HL-60 (cell line): Measurements from ENCODE around the gene TIMP3.

ENCODE experiments used
- DNase-seq, 2 experiments: peaks; one replicate each; pipeline ENCODE4 v3.0.0-alpha.2; 2010 to 2020; ENCODE audit warnings: low read depth in 1 of 2, low spot score in 1 of 2
- H3K27ac ChIP-seq: fragments of 250-450 bp; sonication (Bioruptor Pico); replicated peaks from 2 replicates; pipeline ENCODE4 v1.5.1; 2020; ENCODE audit warnings: mild to moderate bottlenecking, moderate library complexity
- H3K27me3 ChIP-seq: fragments of 250-450 bp; sonication (Bioruptor Pico); 2 replicates; pipeline ENCODE4 v1.5.1; 2021; ENCODE audit warnings: mild to moderate bottlenecking, moderate library complexity; ENCODE audit not compliant: insufficient read depth, poor library complexity, severe bottlenecking
- H3K4me3 ChIP-seq: replicated peaks from 2 replicates; pipeline ENCODE4 v1.5.1; 2011; ENCODE audit warnings: mild to moderate bottlenecking, control low read depth, low read length; ENCODE audit not compliant: insufficient read depth
- CTCF ChIP-seq: IDR thresholded peaks from one replicate; pipeline ENCODE4 v1.5.1; 2011; ENCODE audit warnings: low read length, control low read depth, inconsistent platforms; ENCODE audit not compliant: insufficient read depth
- GABPA ChIP-seq: IDR thresholded peaks from 2 replicates; pipeline ENCODE4 v1.6.1; 2012; ENCODE audit warnings: low read depth
- POLR2AphosphoS5 ChIP-seq: IDR thresholded peaks from 2 replicates; pipeline ENCODE4 v1.6.1; 2012; ENCODE audit warnings: low read depth
- REST ChIP-seq: IDR thresholded peaks from 2 replicates; pipeline ENCODE4 v1.6.1; 2012; ENCODE audit warnings: low read depth; ENCODE audit not compliant: insufficient replicate concordance
- SPI1 ChIP-seq: IDR thresholded peaks from 2 replicates; pipeline ENCODE4 v1.6.1; 2012; ENCODE audit warnings: low read depth, mild to moderate bottlenecking, borderline replicate concordance

The TIMP3 gene

GRCh38 chr22:32800994-32801536 lies 440 bp upstream of the TIMP3 start:
- no peak for DNase-seq
- H3K4me3 ChIP-seq: no peak overlapping the region
- no peak overlapping the region for H3K27ac ChIP-seq
- no peak for TF ChIP-seq GABPA
- no peak for TF ChIP-seq CTCF
- no peak for TF ChIP-seq SPI1
- no peak for TF ChIP-seq POLR2AphosphoS5
- no peak for TF ChIP-seq REST
- H3K27me3 ChIP-seq: peaks cover 38% of the 10 kb centered on the region

- Histone ChIP-seq H3K4me3 (no peak overlapping the region), H3K27ac (no peak overlapping the region), H3K27me3 (peaks cover 38% of the 10 kb centered on the region)
- TF ChIP-seq SPI1 (no peak), GABPA (no peak), POLR2AphosphoS5 (no peak), CTCF (no peak), REST (no peak)
- no peak for DNase-seq
Measured at GRCh38 chr22:32802237-32802765, 796 bp downstream of the TIMP3 start.

GRCh38 chr22:32803020-32803737 lies 1.7 kb downstream of the TIMP3 start:
- no peak overlapping the region for H3K27ac ChIP-seq
- H3K4me3 ChIP-seq: no peak overlapping the region
- TF ChIP-seq SPI1 (no peak), CTCF (no peak), GABPA (no peak), POLR2AphosphoS5 (no peak), REST (no peak)
- no peak for DNase-seq
- H3K27me3 ChIP-seq: peaks cover 36% of the 10 kb centered on the region
